ENCODE measurements around the gene SLC35D2. TPM values are rescaled to one million over a fixed set of nuclear protein-coding genes. Genes with fewer than 3 reads are reported as not detected.

The SLC35D2 gene
- total RNA-seq, 1 experiment from 2014 or later: 32.5 TPM

- ATAC-seq: no peak
- Histone ChIP-seq H3K27ac (ENCODE audit: low read depth, low read length) (no peak overlapping the region), H3K27me3 (ENCODE audit: insufficient read depth, low read length) (no peaks in the 10 kb centered on the region), H3K9ac (ENCODE audit: low read length) (no peak overlapping the region), H3K4me3 (replicated peaks in 1 of 2; ENCODE audit: low read depth in 1 of 2, low read length in 2 of 2) (no peak overlapping the region), H4K20me1 (ENCODE audit: insufficient read depth) (no peaks in the 10 kb centered on the region), H3K79me2 (ENCODE audit: insufficient read depth, low read length) (no peaks in the 10 kb centered on the region), H3K9me3 (ENCODE audit: control insufficient read depth in 1 of 2, insufficient read depth in 1 of 2, low read depth in 1 of 2, low read length in 2 of 2) (no peaks in the 10 kb centered on the region), H3K36me3 (ENCODE audit: control insufficient read depth in 1 of 2, insufficient read depth in 2 of 2, low read length in 2 of 2) (peaks cover 2 to 11% of the 10 kb centered on the region in 2 experiments; a peak in 2 of 4 replicates), H3K4me2 (ENCODE audit: low read length) (no peak overlapping the region), H3K9me2 (ENCODE audit: insufficient read depth) (no peaks in the 10 kb centered on the region), H2AFZ (ENCODE audit: low read depth, low read length, poor library complexity, severe bottlenecking) (no peak overlapping the region), H3K4me1 (ENCODE audit: control insufficient read depth in 1 of 2, insufficient read depth in 2 of 2, low read length in 2 of 2) (no peaks in the 10 kb centered on the region)
- CTCF ChIA-PET: no interaction called here
- intact Hi-C loops (cut with micrococcal nuclease): loop anchor here (10.0 kb wide), 1 partner anchor 533 kb away; the partner anchor contains the start of gene ZNF782
- no TSS peak for BruUV-seq (replicated peaks)
- POLR2A ChIA-PET: no interaction called here
- TF ChIP-seq CTCF (IDR thresholded peaks at IDR 0.05 in 2 of 3, conservative IDR thresholded peaks at IDR 0.05 in 1 of 3; ENCODE audit: borderline replicate concordance in 1 of 3, insufficient read depth in 1 of 3, low read depth in 2 of 3, low read length in 2 of 3) (no peak), SRF (IDR thresholded peaks at IDR 0.05; ENCODE audit: low read depth) (no peak), POLR2AphosphoS5 (IDR thresholded peaks at IDR 0.05; ENCODE audit: low read depth, low read length) (no peak), CBX3 (IDR thresholded peaks at IDR 0.05; ENCODE audit: low read depth) (no peak), EZH2 (IDR thresholded peaks at IDR 0.05) (no peak), POLR2A (IDR thresholded peaks at IDR 0.05; ENCODE audit: borderline replicate concordance, extremely low read depth, insufficient read depth, insufficient read length) (no peak), SIN3A (IDR thresholded peaks at IDR 0.05; ENCODE audit: low read depth) (no peak), CEBPB (IDR thresholded peaks at IDR 0.05; ENCODE audit: low read depth) (no peak), ATF3 (IDR thresholded peaks at IDR 0.05) (no peak)
- RAD21 ChIA-PET (ENCODE audit: low non-redundant PET in 1 of 2, low total read pairs in 2 of 2, uncharacterized antibody in 2 of 2, unreplicated experiment in 2 of 2): no interaction called here
- no peak for DNase-seq (ENCODE audit: low read depth, low spot score)
Observed at GRCh38 chr9:96321515-96321914, 62.0 kb downstream of the SLC35D2 start.
